ENCODE measurements around the gene EML6.

The EML6 gene

GRCh38 chr2:54949431-54949830 lies 226.0 kb downstream of the EML6 start:
- H3K4me3 ChIP-seq (ENCODE audit: low read depth, low read length): no peak overlapping the region

GRCh38 chr2:54950811-54951210 lies 227.3 kb downstream of the EML6 start:
- no peak for DNase-seq (ENCODE audit: low read depth)
- no peak overlapping the region for H3K4me3 ChIP-seq (ENCODE audit: low read depth, low read length)

More at GRCh38 chr2:54949431-54949830, 226.0 kb downstream of the EML6 start:
- DNase-seq (ENCODE audit: low read depth): no peak

DNA sequence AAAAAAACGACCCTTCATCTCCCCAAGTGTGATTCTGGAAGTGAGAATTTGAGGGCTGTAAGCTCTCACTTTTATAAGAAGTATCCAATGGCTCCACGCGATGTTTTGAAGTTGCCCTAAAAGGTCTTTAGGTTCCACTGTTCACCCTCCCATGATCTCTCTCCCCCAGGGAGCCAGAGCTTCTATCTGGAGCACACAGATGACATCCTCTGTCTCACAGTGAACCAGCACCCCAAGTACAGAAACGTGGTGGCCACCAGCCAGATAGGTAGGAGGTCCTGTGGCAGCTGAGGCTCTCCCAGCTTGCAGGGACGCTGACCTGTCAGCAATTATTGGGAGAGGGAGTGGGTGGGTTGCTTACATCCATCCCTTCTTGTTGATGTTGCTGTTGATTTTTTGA lies 229.0 kb downstream of the EML6 start:
- DNase-seq (ENCODE audit: low read depth): no peak
- no peak overlapping the region for H3K4me3 ChIP-seq (ENCODE audit: low read depth, low read length)

- no peak overlapping the region for H3K4me3 ChIP-seq (ENCODE audit: low read depth, low read length)
- no peak for DNase-seq (ENCODE audit: low read depth)
These were observed 229.6 kb downstream of the EML6 start for GRCh38 chr2:54952978-54953456.

DNA sequence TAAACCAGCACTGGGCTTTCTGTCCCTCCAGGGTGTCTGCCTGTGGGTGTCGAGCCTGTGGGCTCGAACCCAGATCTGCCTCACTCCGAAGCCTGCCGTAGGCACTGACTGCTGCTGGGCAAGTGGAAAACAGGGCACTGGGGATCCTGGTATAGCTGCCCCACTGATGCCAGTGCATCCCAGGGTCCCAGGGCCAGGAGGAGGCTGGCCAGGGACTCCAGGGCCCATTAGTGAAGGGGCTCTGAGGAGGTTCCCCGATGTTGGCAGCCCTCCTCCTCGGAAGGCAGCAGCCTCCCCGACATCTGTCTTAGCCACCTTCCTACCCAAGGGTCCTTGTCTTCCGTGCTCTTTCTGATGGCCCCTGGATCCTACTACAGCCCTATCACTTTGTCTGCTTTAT lies 230.7 kb downstream of the EML6 start:
- H3K4me3 ChIP-seq (ENCODE audit: low read depth, low read length): no peak overlapping the region
- no peak for DNase-seq (ENCODE audit: low read depth)

GRCh38 chr2:54954705-54955357 lies 231.4 kb downstream of the EML6 start:
- DNase-seq (ENCODE audit: low read depth): no peak
- no peak overlapping the region for H3K4me3 ChIP-seq (ENCODE audit: low read depth, low read length)

DNA sequence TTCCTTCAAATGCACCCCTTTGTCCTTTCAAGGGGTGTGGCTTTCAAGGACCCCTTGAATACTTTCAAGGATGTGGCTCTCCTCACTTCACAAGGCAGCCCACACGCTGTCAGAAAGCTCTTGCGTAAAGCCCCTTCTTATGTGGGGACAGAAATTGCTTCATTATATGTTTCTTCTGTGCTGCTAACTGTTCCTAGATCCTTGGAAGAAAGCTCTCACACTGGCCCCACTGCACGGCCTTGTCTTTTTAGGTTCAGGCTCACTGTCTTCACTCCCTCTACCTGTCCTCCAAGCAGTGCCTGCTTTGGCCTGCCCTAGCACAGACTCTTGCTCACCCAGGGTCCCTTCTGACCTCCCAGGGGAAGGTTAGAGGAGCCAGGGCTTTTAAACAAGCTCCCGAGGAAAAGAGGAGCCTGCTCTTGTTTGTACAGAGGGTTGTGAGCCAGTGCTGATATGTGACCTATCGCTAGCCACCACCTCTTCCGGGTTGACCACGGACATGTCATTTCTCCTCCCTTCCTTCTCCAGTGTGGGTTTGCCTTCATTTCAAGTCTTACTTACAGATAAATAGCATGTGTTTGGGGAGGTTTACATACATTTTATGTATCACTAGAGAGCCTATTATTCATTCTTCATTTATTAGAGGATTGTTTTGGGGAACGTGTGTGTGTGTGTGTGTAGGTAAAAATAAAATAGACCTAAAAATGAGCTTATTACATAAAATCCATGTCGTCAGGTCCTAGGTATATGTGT lies 232.1 kb downstream of the EML6 start:
- H3K4me3 ChIP-seq (ENCODE audit: low read depth, low read length): no peak overlapping the region
- no peak for DNase-seq (ENCODE audit: low read depth)

- DNase-seq (ENCODE audit: low read depth): no peak
- H3K4me3 ChIP-seq (ENCODE audit: low read depth, low read length): no peak overlapping the region
These were observed 232.7 kb downstream of the EML6 start for GRCh38 chr2:54956111-54956627.

DNA sequence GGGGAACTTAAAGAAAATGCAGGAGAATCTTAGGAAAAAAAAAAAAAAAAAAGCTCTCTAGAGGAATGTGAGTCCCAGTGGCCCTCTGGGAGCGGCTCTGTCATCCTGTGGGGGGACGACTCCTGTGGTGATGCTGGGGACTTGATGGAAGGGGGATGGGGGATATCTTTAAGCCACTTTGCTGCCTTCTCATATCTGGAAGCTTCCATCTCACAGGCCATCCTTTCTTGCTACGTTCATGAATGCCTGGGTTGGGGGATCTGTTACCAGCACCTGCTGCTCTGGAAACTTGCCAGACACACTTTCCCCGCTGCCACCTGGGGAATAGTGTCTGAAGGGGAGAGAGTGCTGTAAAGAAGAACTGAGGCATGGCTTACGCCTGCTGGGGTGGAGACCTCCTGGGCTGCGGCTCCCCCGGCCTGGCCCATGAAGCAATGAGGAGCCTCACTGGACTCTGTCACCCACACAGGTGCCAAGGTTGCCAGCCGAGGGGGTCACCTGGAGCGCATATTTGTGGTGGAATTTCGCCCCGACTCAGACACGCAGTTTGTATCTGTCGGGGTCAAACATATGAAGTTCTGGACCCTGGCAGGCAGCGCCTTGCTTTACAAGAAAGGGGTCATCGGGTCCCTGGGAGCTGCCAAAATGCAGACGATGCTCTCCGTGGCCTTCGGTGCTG lies 234.0 kb downstream of the EML6 start:
- H3K4me3 ChIP-seq (ENCODE audit: low read depth, low read length): no peak overlapping the region
- DNase-seq (ENCODE audit: low read depth): no peak

GRCh38 chr2:54958717-54959371 lies 235.4 kb downstream of the EML6 start:
- no peak for DNase-seq (ENCODE audit: low read depth)
- no peak overlapping the region for H3K4me3 ChIP-seq (ENCODE audit: low read depth, low read length)

- H3K4me3 ChIP-seq (ENCODE audit: low read depth, low read length): no peak overlapping the region
- no peak for DNase-seq (ENCODE audit: low read depth)
These were observed 236.7 kb downstream of the EML6 start for GRCh38 chr2:54960164-54960563.

DNA sequence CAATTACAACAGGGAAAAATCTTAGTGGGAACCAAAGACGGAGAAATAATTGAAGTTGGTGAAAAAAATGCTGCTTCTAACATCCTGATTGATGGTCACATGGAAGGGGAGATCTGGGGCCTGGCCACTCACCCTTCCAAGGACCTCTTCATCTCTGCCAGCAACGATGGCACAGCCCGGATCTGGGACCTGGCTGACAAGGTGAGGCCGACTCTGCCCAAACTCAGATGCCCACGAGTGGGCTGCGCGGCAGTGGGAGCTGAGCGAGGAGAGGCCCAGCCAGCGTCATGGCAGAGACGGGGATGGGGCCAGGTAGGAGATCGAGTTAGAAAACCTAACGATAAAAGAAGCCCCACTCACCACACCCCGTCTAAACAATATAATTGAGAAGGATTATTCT lies 239.0 kb downstream of the EML6 start:
- H3K4me3 ChIP-seq (ENCODE audit: low read depth, low read length): no peak overlapping the region
- DNase-seq (ENCODE audit: low read depth): no peak

DNA sequence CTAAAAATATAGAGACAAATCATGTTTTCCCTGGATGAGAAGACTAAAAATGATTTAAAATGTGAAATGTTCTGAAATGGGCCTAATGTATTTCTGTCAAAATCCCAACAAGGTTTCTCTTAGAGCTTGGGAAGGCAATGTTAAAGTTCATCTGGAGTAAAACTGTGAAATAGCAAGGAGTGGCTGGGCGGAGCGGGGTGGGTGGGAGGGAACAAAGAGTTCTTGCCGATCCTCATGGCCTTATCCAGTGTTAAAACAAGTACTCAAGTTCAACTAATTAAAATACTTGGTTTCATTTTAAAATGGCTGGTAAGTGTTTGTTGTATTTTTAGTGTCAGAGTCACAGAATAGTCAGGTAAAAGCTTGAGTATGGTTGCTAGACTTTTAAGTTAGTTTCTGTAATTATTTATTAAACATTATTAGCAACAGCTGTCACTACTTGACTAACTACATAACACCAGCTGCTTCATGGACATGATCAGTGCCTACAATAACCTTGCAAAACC lies 239.5 kb downstream of the EML6 start:
- H3K4me3 ChIP-seq (ENCODE audit: low read depth, low read length): no peak overlapping the region
- no peak for DNase-seq (ENCODE audit: low read depth)

DNA sequence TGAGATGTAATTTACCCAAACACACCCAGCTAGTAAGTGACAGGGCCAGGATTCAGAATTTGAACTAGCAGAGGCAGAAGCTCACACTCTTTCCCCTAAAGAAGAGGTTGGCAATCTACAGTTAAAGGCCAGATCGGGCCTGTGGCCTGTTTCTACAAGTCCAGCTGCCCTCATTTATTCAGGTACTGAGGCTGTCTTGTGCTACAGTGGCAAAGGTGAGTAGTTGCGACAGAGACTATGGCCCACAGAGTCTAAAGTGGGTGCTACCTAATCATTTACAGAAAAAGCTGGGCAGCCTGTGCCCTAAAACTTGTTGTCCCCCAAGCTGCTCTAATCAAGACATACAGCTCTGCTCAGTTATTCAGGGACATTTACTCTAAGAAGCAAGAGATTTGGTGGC lies 240.0 kb downstream of the EML6 start:
- no peak for DNase-seq (ENCODE audit: low read depth)
- H3K4me3 ChIP-seq (ENCODE audit: low read depth, low read length): no peak overlapping the region

DNA sequence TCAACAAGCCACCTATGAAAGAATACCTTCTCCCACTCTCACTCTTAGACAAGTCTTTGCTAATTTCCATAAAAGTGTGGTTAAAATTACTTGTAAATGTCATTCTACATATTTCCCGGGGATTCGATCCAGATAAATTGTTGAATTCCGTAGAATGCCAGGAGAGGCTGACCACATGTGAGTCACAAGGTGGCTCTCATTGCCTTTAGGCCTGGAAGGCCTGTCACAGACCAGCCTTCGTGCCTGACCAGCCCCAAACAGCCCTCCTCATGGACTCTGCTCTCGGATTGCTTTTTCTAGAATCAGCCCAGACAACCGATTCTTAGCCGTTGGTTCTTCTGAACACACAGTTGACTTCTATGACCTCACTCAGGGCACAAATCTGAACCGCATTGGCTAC lies 240.8 kb downstream of the EML6 start:
- DNase-seq (ENCODE audit: low read depth): no peak
- H3K4me3 ChIP-seq (ENCODE audit: low read depth, low read length): no peak overlapping the region

DNA sequence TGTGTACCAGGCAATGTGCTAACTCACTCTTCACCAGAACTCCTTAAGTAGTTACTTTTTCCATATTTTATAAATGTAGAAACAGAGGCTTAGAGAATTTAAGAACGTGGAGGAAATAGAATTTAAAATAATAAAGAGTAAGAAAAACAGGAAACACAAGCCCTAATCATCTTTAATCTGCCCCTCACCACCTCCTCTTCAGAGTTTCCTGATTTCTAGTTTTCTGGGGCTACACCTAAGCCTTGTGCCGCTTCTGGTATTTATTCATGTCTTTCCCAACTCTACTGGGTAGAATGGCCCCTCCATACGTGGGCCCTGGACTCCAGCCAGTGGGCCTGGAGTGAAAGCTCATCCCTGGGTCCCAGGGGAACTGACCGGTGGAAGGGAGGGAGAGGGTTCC lies 241.4 kb downstream of the EML6 start:
- DNase-seq (ENCODE audit: low read depth): no peak
- no peak overlapping the region for H3K4me3 ChIP-seq (ENCODE audit: low read depth, low read length)

DNA sequence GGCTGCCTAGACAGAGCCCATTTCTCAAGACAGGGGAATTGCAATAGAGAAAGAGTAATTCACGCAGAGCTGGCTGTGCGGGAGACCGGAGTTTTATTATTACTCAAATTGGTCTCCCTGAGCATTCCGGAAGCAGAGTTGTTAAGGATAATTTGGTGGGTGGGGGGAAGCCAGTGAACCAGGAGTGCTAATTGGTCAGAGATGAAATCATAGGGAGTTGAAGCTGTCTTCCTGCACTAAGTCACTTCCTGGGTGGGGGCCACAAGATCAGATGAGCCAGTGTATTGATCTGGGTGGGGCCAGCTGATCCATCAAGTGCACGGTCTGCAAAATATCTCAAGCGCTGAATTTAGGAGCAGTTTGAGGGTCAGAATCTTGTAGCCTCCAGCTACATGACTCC lies 242.0 kb downstream of the EML6 start:
- no peak for DNase-seq (ENCODE audit: low read depth)
- H3K4me3 ChIP-seq (ENCODE audit: low read depth, low read length): no peak overlapping the region

GRCh38 chr2:54966165-54966832 lies 242.8 kb downstream of the EML6 start:
- H3K4me3 ChIP-seq (ENCODE audit: low read depth, low read length): no peak overlapping the region
- DNase-seq (ENCODE audit: low read depth): no peak

- H3K4me3 ChIP-seq (ENCODE audit: low read depth, low read length): no peak overlapping the region
- DNase-seq (ENCODE audit: low read depth): no peak
These were observed 243.4 kb downstream of the EML6 start for GRCh38 chr2:54966837-54967236.

All from skeletal muscle cell (primary cell).